HG02852 (cell line): ENCODE measurements around the gene VPS13C.

Experiments
- ATAC-seq: cut with Tn5 transposase; IDR thresholded peaks from one replicate; pipeline ENCODE4 v1.9.1; 2021; ENCODE audit warnings: mild to moderate bottlenecking, moderate library complexity; ENCODE audit not compliant: unreplicated experiment

VPS13C gene, protein sequence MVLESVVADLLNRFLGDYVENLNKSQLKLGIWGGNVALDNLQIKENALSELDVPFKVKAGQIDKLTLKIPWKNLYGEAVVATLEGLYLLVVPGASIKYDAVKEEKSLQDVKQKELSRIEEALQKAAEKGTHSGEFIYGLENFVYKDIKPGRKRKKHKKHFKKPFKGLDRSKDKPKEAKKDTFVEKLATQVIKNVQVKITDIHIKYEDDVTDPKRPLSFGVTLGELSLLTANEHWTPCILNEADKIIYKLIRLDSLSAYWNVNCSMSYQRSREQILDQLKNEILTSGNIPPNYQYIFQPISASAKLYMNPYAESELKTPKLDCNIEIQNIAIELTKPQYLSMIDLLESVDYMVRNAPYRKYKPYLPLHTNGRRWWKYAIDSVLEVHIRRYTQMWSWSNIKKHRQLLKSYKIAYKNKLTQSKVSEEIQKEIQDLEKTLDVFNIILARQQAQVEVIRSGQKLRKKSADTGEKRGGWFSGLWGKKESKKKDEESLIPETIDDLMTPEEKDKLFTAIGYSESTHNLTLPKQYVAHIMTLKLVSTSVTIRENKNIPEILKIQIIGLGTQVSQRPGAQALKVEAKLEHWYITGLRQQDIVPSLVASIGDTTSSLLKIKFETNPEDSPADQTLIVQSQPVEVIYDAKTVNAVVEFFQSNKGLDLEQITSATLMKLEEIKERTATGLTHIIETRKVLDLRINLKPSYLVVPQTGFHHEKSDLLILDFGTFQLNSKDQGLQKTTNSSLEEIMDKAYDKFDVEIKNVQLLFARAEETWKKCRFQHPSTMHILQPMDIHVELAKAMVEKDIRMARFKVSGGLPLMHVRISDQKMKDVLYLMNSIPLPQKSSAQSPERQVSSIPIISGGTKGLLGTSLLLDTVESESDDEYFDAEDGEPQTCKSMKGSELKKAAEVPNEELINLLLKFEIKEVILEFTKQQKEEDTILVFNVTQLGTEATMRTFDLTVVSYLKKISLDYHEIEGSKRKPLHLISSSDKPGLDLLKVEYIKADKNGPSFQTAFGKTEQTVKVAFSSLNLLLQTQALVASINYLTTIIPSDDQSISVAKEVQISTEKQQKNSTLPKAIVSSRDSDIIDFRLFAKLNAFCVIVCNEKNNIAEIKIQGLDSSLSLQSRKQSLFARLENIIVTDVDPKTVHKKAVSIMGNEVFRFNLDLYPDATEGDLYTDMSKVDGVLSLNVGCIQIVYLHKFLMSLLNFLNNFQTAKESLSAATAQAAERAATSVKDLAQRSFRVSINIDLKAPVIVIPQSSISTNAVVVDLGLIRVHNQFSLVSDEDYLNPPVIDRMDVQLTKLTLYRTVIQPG (N-terminal part only)

DNA sequence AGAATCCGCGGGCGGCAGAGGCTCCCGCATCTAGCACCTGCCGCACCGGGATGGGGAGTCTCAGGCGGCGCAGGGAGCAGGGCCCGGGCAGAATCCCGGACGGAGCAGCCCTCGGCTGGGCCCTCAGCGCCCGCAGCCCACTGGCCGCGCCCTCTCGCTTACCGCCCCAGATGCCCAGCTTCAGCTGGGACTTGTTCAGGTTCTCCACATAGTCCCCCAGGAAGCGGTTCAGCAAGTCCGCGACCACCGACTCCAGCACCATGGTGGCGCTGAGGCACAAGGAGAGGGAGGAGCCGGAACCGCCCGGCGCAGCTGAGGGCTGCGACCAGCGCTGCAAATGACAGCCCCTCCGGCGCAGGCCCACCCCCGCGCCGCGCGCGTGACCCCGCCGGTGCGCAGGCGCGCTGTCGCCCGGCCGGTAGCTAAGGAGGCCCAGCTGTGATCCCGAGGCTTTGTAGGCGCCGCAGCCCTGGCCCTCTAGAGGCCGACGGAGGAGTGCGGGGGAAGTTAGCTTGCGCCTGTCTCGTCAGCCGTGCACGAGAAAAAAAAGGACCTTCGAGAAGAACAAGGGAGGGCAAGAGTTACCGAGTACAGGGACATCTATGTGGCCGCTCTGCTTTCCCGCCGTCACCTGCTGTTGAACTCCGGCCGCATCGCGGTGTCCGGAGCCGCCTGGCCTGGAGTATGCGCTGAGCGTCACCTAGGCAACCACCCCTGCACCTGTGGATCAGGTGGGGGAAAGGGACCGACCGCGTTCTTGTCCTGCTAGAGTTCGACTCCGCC, at the start of gene VPS13C:
Gene VPS13C (minus strand): TSS at position 335 of the 783 bp plus-strand sequence. CDS start 73 bp downstream, at position 262.
- ATAC-seq: peak; percentile 89

- ATAC-seq: no peak
Observed at GRCh38 chr15:62109437-62109836, 49.2 kb upstream of the VPS13C start.

DNA sequence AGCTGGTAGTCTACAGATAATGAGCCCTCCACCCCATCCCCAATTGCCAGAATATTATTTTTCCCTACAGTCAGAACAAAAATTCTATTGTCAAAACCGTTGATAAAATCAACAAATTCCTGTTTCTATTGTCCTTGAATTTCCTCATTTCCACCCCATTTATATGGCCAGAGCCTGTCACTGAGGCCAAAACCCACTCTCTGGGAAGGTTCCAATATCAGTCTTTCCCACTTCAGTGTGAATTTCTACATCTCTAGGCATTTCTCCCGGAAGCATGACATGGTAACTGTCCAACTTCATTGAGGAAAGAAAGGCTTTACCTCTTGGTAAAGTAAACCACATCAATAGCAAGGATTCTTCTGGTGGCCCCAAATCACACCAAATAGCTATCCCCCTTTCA, 48.2 kb upstream of the VPS13C start:
- no peak for ATAC-seq

GRCh38 chr15:62107571-62108121, 47.4 kb upstream of the VPS13C start:
- no peak for ATAC-seq

- no peak for ATAC-seq
Observed at GRCh38 chr15:62106096-62106495, 45.8 kb upstream of the VPS13C start.

DNA sequence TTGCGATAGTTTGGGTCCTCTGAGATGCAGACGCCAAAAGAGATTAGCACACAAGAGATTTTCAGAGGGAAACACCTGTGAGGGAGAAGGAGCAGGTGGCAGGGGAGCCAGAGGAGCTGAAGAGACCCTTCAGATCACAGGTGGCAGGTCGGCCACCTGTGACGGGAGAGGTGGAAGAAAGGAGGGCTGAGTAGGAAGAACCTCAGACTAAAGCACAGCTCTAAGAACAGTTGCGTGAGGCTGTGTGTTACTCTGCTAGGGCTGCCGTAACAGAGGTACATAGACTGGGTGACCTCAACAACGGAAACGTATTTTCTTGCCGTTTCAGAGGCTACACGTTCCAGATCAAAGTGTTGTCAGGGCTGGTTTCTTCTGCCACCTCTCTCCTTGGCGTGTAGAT, 45.0 kb upstream of the VPS13C start:
- no peak for ATAC-seq

GRCh38 chr15:62104846-62105245, 44.6 kb upstream of the VPS13C start:
- no peak for ATAC-seq

DNA sequence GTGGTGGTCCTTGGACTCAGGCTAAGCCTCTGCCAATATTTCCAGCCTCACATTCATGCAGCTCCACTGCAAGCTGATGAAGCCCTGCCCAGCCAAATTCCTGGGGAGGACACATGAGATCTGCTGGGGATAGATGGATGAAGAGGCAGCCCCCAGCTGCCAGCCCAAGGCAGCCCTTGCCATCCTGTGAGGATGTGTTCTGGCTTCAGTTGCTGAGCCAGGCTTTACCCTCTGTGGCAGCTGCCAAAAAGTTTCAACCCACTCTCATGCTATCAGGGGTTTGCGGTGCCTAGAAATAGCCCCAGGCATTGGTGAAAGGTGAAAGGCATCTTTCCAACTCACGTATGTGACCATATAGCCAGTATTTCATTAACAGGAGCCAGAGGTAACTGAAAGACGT, 44.2 kb upstream of the VPS13C start:
- no peak for ATAC-seq

- ATAC-seq: no peak
Observed at GRCh38 chr15:62103431-62103830, 43.2 kb upstream of the VPS13C start.

- no peak for ATAC-seq
Observed at GRCh38 chr15:62099094-62099601, 38.9 kb upstream of the VPS13C start.

DNA sequence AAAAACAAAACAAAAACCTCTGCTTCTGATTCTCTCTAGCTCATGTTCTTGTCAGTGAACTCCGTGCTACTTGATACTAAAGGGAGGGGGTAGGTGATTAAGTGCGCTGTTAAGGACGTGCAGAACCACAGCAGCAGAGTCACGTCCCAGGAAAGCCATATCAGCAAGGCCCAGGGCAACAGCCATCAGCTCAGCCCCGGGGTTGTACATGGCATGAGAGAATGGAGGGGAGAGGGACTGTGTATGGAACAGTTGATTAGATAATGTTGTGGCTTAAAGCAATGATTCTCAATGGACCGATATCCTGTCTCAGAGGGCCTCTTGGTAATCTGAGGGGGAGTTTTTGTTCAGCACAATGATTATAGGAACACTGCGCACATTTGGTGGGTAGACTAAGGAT, 34.1 kb upstream of the VPS13C start:
- no peak for ATAC-seq

DNA sequence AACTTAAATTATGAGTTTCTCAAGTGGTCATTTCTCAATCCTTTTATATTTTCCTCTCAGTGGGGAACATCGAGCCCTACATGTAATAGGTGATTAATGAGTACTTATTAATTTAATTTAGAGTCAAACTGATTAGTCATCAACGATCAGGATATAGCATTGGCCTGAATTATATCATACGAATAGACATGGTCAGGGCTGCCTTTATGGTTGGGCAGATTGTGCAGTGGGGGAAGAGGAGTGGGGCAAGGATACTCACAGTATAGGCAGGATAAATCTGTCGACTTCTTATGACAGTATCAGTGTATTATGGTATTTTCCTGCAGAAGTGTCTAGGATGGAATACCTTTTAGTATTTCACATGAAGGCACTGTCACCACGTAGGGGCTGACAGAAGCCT, 33.6 kb upstream of the VPS13C start:
- ATAC-seq: no peak

DNA sequence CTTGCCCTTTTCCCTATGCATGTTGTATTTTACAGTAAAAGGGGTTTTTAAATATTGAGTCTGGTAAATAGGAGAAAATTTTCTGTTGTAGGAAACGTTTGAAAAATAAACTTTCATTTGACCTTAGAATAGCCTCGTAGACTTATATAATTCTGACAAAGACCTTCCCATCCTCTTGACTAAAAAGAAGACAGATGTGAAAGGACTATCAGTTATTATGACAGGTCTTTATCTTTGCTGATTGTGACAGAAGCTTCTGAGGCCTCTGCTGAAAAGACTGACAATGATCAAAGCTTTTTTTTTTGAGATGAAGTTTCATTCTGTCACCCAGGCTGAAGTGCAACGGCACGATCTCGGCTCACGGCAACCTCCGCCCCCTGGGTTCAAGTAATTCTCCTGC, 30.7 kb upstream of the VPS13C start:
- ATAC-seq: no peak

GRCh38 chr15:62089616-62090015, 29.4 kb upstream of the VPS13C start:
- ATAC-seq: no peak

DNA sequence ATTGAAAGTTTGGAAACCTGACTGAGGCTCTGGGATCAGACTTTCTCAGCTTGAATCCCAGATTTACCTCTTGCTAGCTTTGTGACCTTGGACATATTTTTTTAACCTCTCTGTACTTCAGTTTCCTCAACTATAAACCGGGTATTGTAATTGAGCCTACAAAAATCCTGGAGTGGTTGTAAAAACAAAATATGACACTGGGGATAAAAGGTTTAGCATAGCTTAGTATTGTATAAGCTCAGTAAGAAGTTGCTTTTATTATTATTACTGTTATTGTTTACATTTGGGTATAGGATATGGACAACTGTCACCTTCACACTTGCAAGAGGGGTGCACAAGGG, 28.1 kb upstream of the VPS13C start:
- ATAC-seq: no peak

DNA sequence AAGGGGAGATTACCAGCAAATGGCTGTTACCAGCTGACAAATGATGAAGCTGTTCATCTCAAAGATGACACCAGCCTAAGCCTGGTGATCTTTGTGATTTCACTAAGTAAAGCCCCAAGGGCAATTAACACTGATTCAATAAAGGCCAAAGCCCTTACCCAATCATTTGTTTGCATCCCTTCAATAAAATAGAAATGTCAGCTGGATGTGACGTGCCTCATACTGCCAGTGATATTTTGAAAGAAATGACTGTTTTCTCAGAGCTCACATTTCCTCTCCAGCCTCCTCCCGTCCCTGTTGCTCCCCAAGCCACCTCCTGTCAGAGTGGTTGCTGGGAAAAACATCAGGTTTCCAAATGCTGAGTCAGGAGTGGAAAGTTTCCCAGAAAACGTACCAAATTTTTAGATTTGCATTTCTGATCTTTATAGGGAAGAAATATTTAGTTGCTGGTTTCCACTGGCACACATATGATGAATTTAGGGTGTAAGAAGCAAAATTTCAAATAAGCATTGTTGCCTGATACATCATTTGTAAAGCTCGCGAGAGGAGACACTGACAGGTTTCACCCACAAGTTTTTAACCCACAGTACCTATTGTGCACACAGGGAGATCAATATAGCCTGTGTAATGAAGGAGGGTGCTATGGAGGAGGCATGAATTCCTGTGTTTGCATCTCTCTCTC, 27.6 kb upstream of the VPS13C start:
- ATAC-seq: no peak

DNA sequence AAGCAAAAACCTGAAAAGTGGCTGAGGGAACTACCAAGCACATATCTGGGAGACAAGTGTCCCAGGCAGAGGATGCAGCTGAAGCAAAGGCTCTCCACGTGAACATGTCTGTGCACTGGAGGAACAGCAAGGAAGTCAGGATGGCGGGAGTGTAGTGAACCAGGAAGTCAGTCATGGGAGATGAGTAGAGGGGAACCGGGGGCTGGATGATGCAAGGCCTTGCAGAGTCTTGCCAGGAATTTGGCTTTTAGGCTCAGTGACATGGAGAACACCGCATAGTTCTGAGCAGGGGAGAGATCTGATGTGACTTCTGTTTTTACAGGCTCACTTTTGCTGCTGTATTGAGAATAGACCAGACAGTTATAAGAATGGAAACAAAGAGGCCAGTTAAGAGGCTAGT, 25.5 kb upstream of the VPS13C start:
- ATAC-seq: no peak

DNA sequence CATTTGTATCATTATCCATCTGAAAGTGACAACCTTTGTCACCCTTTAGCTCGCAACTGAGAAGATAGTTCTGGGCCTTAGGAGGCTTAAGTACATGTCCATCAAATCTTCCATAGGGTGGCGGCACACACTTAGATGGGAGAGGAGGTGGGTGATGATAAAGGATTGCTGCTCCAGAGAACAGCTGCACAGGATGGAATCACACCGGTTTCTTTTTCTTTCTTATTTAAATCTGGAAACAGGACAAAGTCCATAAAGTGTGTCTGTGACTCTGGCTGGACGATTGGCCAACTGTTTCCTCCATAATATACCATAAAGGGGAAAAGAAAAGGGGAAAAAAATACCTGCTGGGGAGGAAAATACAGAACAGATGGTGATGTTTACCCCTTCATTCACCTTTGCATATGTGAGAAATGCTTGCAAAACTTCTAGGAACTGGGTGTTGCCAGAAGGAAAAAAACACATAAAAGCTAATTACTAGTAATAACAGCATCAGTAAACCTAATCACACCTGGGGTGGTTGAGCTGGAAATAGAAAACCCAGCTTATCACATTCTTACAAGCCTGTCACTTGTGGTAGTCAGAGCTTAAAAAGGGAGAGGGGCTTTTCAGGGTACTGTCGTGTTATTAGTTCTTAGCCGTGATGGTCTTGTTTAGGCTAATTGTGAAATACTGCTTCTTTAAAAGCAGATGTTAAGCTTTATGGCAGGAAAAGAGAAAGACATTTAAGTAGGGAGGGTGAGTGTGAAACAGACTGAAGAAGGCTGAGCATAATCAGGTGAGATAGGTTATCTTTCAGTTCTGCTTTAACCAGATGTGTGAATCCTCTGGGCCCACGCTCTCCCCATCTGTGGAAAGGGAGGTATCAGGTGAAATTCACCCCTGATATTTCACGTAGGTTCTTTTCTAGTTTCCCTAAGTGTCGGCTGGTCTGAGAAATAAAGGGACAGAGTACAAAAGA, 23.2 kb upstream of the VPS13C start:
- no peak for ATAC-seq
